ENCODE measurements around the gene IZUMO2.

Gene IZUMO2

DNA sequence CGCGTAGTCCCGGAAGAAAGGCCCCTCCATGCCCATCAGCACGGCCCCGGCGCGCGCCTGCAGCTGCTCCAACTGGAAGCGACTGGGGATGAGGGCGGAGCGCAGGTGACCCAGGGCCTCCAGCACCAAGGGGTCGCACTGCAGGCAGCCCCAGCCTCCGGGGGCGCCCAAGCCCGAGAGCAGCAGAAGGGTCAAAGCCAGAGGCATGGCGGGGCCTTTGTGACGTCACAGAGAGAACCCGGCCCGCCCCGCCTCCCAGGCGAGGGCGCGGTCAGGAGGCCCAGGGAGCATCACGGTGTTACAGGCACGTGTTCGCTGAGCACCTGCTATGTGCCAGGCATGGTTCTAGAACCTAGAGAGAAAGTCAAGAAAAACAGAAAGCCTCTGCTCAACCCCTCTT is at the start of gene IZUMO2:
IZUMO2 (minus strand) TSS at position 294 of the 400 bp plus-strand sequence; CDS start at position 207, 87 bp downstream.
- DNase-seq (ENCODE audit: low spot score): no peak

DNA sequence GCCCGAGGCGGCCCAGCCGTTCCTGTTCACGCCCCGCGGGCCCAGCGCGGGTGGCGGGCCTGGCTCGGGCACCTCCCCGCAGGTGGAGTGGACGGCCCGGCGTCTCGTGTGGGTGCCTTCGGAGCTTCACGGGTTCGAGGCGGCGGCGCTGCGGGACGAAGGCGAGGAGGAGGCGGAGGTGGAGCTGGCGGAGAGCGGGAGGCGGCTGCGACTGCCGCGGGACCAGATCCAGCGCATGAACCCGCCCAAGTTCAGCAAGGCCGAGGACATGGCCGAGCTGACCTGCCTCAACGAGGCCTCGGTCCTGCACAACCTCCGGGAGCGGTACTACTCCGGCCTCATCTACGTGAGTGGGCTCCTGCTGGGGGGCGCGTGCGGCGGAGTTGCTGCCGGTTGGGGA is 47.3 kb upstream of the IZUMO2 start:
- DNase-seq (ENCODE audit: low spot score): no peak

DNA sequence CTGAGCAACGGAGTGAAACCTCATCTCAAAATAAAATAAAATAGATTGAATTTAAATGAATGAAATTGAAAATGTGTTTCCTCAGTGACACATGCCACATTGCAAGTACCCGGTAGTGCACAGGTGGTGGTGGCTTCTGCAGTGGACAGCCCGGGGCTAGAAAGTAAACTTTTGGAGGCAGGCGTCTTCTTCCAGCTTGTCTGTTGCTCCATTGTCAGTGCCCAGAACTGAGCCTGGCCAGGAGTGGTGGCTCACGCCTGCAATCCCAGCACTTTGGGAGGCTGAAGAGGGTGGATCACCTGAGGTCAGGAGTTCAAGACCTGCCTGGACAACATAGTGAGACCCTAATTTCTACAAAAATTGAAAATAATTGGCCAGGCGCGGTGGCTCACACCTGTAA is 46.0 kb upstream of the IZUMO2 start:
- no peak for DNase-seq (ENCODE audit: low spot score)

DNA sequence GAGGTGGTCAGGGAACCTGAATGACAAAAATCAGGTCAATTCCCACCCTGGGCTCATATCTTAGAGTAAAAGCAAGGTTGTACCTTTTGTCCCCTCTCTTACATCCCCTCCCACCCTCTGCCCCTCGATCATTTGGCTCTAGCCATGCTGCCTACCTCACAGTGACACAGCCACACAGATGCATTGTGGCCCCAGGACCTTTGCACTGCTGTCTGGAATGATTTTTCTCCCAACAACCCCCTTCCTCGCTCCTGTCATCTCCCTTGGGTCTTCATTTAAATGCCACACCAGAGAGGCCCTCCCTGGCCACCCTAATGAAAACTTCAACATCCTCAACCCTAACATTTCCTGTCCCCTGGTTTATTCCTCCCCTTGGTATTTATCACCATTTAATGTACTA is 44.6 kb upstream of the IZUMO2 start:
- no peak for DNase-seq (ENCODE audit: low spot score)

DNA sequence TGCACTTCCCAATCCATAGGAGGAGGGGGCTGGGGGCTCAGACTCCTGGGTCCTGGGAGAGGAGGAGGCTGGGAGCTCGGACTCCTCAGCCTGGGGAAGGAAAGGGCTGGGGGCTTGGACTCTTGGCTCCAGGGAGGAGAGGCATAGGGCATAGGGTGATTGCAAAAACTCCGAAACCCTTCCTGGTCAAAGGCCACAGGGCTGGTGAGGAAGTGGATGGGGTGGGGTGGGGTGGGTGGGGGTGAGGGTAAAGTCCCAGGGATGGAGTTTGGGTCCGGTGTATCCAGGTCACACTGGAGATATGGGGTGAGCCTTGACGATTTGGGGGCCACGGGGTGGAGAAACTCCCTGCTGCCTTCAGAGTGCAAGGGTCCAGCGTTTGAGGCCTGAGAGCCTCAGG is 43.1 kb upstream of the IZUMO2 start:
- no peak for DNase-seq (ENCODE audit: low spot score)

DNA sequence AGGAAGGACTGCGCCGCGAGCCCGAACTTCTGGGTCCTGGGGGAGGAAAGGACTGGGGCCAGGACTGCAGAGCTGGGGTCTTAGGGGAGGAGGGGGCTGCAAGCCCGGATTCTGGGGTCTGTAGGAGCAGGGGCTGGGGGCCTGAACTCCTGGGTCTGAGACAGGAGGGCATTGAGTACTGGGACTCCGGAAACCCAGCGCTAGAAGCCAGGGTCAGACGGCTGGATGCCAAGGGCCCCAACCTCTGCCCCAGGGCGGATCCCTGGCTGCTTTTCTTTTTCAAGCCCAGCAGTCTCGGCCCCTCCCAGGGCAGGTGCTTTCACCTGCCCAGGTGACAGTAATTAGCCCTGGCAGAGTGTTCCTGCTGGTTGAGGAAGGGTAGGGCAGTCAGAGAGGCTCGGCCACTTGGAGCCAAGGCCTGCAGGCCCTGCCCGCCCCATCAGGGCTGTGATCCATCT is 42.6 kb upstream of the IZUMO2 start:
- DNase-seq (ENCODE audit: low spot score): no peak

DNA sequence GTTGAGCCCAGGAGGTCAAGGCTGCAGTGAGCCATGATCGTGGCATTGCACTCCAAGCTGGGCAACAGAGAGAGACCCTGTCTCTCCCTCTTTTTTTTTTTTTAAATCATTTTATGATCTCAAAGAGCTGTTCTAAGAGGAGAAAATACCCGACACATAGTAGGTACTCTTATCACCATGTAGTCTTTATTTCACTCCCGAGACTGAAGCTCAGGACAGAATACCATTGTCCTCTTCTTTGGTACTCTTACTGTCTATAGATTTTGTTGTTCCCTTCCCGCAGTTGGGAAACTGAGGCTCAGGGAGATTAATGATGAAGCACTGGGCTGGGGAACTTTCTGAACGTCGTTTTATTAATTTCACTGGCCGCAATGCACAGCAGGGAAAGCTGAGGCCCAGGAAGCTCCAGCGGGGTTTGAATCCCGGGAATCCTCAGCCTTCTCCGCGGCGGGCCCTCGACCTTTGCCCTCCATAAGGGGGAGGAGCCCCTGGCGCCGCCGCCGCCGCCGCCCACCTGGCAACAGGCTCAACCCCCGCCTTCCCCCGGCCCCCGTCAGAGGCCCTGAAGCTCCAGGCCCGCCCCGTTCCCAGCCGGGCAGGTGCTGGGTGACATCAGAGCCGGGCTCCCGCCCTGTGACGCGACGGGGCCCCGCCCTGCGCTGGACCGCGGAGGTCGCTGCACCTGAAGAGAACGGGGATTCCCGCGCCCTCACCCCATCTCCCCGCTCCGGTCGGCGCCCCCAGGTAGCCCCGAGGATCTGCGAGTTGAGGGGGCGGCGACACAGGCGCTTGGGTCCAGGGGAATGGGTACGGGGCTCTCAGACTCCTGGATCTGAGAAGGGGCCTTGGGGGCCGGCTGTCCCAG is 42.0 kb upstream of the IZUMO2 start:
- DNase-seq (ENCODE audit: low spot score): no peak

DNA sequence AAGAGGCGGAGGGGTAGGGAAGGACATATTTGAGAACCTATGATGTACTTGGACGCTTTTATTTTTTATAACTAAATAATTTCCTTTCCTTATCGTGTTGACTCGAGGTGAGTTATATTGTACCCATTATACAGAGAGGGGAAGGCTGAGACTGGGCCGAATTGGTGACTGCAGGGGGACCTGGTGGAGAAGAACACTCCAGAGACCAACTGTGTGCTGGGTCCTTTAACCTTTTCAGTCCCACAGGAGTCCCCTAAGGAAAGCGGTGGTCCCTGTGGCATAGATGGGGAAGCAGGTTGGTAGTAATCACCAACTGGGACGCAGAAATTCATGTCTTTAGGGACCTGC is 41.0 kb upstream of the IZUMO2 start:
- no peak for DNase-seq (ENCODE audit: low spot score)

DNA sequence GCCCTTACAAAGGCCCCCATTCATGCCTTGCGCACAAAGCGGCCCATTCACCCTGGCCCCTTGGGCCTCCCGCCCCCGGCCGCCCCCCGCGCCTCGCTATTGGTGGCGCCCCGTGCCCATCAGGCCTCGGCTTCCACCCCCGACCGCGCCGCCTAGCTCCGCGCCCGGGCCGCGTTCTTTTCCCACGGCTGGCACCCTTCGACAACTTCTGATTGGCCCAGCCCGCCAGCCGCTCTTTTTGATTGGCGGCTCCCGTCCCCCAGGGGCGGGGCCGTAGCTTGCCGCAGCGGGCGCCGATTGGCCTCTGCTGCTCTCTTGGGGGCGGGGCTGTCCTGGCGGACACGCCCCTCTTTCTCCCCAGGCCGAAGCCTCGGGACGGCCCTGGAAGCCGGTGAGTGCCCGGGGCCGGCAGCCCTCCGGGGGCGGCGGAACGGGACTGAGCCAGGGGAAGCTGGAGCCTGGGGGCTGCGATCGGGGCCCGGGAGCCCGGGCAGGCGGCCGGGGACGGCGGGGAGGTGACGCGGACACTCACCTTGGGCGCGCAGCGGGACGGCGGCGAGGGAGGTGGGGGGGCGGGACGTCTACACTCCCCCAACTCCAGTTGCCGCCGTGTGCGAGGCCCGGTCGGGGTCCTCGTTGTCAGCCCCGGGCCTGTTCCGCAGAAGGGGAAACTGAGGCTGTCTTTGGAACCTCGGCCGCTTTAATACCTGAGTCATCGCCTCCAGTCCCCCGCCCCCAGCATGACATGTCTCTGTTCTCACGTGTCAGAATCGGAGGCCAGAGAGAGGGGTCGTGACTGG is 40.4 kb upstream of the IZUMO2 start, which contains the start of gene MYH14:
MYH14 (plus strand) TSS at position 342 of the 800 bp plus-strand sequence. CDS start 6,744 bp downstream, outside the sequence.
- peak; percentile 13 for DNase-seq (ENCODE audit: low spot score)

DNA sequence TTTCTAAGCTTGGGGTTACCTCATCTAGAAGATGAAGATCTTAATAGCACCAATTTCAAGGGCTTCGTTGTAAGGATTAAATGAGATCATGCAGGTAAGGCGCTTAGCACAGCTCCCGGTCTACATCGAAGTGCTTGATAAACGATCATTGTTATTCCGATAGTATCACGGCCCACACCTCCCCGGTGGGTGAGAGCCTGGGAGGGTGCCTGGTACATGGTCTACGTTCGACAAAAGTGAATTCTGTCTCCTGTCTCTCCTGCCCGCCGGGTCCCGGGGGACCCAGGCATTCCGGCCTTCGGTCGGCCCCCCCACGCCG is 39.8 kb upstream of the IZUMO2 start:
- no peak for DNase-seq (ENCODE audit: low spot score)

DNA sequence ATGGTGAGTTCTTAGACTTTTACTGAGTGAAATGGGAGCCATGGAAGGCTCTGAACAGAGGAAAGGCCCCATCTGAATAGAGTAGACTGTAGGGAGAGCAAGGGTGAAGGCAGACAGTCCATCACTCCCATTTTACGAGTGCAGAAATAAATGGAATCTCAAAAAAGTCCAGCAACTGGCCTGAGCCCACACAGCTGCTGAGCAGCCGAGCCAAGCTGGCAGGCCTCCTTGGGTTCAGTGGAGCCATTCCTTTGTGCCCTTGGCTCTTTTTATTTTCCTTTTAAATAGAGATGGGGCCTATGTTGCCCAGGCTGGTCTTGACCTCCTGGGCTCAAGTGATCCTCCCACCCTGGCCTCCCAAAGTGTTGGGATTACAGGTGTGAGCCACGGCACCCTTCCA is 39.3 kb upstream of the IZUMO2 start:
- no peak for DNase-seq (ENCODE audit: low spot score)

DNA sequence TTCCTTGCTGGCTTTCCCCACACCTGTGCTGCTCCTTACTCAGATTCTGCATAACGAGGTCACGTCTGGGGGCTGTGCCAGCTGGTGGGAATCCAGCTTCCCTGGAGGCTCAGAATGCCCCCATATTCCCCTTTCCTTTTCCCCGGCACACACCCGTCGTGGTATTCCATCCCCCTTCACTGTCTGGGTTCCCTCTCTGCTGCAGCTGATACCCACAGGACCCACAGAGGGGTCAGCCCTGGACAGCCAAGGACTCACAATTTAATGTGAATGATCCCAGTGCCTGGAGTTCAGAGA is 36.1 kb upstream of the IZUMO2 start:
- DNase-seq (ENCODE audit: low spot score): no peak

DNA sequence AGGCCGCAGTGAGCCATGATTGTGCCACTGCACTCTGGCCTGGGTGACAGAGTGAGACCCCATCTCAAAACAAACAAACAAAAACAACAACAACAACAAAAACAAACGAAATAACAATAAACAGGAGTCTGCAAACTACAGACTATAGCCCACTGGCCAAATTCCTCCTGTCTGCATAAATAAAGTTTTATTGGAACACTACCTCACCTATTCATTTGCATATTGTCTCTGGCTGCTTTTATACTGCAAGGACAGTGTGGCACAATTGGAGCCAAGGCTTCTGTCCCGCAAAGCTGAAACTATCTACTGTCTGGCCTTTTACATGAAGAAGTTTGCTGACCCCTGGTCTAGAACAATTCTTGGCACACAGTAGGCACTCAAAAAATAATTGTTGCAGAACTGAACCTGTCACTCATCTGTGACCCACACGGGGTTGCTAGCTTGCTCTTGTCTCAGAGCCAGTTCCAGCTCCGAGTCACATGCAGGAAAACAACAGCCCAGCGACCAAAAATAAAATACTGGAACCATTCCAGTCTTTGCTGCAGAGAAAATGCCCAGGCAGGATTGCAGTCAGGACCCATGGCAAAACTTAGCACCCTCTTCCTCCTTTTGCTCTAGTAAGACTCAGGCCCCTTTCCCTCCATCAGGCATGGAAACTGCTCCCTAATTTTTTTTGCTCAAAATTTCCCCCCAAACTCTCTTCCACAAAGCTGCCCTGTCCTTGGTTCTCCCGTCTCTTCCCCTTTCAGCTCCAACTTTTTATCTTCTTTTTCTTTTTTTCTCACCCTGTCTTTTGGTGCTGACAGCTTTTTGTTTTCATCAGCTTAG is 35.6 kb upstream of the IZUMO2 start:
- no peak for DNase-seq (ENCODE audit: low spot score)

DNA sequence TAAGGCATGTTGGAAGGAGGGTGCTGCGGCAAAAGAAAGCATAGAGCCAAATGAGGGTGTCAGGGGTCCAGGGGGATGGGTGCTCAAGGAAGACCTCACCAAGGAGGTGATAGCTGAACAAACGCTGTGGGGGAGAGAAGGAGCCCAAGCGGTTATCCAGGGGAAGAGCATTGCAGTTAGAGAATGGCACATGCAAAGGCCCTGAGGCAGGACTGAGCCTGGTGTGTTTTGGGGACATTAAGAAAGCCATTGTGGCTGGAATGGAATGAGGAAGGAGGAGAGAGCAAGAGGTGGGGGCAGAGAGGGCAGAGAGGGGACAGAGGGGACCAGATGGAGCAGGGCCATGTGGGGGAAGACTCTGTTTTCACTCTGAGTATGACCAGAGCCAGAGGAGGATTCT is 34.3 kb upstream of the IZUMO2 start:
- no peak for DNase-seq (ENCODE audit: low spot score)

DNA sequence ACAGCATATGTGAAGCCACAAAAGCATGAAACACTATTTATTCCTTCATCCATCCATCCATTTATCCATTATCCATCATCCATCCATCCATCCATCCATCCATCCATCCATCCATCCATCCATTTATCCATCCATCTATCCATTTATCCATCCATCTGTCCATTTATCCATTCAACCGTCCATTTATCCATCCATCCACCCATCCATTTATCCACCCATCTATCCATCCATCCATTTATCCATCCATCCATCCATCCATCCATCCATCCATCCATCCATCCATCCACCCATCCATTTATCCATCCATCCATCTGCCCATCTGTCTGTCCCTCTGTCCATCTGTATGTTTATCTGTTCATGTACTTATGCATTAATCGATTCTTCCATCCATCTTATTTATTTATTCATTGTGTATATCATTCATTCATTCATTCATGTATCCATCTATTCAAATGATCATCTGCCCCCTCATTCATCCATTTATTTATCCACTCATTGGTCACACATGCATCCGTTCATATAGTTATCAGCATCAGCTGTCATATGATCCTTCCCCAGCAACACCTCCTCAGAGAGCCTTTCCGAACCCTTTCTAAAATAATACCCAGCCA is 33.3 kb upstream of the IZUMO2 start:
- no peak for DNase-seq (ENCODE audit: low spot score)

DNA sequence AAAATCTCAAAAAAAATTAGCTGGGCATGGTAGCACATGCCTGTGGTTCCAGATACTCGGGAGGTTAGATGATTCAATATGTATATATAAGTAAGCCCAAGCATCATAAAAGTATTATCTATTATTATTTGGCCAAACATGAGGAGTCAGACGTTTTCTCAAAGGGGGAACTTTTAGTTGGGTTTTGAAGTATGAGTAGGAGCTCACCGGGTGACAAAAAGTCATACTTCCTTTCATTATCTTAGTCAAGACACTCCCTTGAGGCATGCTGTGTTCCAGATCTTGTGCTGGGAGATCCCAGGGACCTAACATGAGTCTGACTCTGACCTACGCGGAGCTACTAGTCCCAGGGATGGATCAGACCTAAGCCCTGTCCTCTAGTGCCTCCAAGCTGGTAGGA is 32.1 kb upstream of the IZUMO2 start:
- DNase-seq (ENCODE audit: low spot score): no peak

DNA sequence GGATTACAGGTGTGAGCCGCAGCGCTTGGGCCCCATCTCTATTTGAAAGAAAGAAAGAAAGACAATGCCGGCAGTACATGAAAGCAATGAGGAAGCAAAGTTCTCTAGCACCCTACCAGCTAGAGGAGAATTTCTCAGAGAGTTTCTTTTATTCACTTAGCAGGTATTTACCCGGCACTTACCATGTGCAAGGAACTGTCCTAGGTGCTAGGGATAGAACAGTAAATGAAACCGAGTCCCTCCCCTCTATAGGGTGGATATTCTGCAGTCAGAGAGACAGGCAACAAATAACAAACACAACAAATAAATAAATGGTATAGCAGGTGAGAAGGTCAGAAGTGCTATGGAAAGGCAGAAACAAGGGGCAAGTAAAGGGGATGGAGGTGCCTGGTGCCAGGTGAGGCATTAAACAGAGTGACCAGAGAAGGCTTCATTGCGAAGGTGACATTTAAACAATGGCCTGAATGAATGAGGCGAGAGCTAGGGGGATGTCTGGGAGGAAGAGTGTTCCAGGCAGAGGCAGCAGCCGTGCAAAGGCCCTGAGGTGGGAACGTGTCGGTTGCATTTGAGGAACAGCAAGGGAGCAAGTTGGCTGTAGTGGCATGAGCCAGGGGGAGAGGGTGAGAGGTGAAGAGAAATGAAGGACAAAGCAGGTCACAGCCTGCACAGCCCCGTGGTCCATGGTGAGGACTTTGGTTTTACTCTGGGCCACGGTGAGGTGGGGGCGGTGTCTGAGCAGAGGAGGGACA is 29.6 kb upstream of the IZUMO2 start:
- no peak for DNase-seq (ENCODE audit: low spot score)

DNA sequence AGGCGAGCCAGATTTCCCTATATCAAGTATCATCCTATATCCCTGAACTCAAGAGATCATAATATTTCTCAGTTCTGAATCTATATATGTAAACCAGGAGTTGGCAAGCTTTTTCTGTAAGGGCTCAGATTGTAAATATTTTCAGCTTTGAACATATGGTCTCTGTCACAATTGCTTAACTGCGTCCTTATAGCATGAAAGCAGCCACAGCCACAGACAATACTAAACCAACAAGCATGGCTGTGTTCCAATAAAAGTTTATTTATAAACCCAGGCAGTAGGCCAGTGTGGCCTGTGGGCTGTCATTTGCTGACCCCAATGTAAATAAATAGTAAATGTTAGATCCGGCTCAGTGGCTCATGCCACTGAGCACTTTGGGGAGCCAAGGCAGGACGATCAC is 28.1 kb upstream of the IZUMO2 start:
- DNase-seq (ENCODE audit: low spot score): no peak

DNA sequence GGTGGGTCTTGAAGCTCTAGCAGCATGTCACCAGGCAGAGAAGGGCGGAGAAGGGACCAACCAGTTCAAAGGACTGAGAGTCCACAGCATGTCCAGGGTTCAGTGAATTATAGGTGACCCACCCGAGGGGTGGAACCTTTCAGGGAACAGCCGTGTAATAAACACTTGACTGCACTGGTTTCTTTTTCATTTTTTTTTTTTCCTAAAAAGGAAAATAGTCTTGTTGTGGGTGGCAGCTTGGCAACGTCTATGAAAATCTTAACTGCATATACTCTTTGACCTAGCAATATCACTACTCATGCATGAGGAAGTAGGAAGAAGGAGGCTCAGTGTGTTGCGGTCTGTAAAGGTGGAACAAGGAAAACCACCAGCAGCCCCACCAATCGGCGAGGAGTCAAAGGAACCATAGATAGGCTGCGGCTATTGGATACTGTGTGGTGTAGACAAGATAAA is 27.4 kb upstream of the IZUMO2 start:
- no peak for DNase-seq (ENCODE audit: low spot score)

DNA sequence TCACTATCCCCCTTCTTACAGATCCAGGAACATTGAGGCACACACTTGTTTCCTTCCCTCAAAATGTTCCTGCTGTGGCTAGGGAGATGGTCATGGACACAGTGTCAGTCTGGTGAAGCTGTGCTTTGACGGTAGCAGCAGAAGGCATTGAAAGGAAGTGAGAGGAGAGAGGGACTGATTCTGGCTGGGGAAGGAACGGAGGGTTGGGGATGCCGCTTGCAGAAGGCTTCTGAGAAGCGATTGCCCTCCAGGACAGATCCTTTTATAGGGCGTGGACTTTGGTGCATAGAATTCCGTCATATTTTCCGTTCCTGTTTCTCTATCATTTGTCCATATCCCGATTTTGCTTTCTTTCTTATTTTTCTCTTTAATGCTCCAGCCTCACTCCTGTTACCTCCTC is 26.2 kb upstream of the IZUMO2 start:
- no peak for DNase-seq (ENCODE audit: low spot score)

DNA sequence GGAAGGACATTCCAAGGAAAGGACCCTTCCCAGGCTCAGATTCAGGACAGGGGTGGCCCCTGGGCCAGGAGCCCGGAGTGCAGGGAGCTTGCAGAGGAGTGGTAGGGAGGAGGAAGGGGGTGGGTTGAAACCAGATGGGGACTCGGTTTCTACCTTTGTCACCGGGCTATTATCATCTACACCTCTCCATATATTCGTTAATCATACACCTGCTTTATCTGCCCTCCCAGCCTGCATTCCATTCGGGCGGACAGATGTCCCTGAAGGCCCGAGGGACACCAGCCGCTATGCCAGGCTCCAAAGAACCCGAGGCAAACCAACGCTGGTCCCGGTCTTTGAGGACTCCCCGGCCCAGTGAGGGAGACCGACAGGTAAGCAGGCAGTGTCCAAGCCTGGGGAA is 24.9 kb upstream of the IZUMO2 start:
- no peak for DNase-seq (ENCODE audit: low spot score)
